SKM-1 (cell line): ENCODE data around the gene NXPE1.

Experiments used
- DNase-seq: peaks from one replicate; lab custom pipeline; 2025; ENCODE audit not compliant: unreplicated experiment; lab: John Stamatoyannopoulos, UW

The NXPE1 gene

GRCh38 chr11:114563077-114563476 is 3.4 kb upstream of the NXPE1 start:
- DNase-seq, result no peak

- no peak for DNase-seq
These were observed 2.7 kb upstream of the NXPE1 start for GRCh38 chr11:114562166-114562916.

- DNase-seq, result no peak
These were observed 3.5 kb downstream of the NXPE1 start for GRCh38 chr11:114556135-114556534.

GRCh38 chr11:114553642-114554041 is 6.0 kb downstream of the NXPE1 start:
- no peak for DNase-seq

- no peak for DNase-seq
These were observed 8.6 kb downstream of the NXPE1 start for GRCh38 chr11:114551060-114551459.

GRCh38 chr11:114525682-114526081 is 34.0 kb downstream of the NXPE1 start:
- no peak for DNase-seq

GRCh38 chr11:114524122-114524521 is 35.6 kb downstream of the NXPE1 start:
- DNase-seq, result no peak

- DNase-seq, result no peak
These were observed 36.9 kb downstream of the NXPE1 start for GRCh38 chr11:114522818-114523217.

- no peak for DNase-seq
These were observed 48.1 kb downstream of the NXPE1 start for GRCh38 chr11:114511538-114511937.

GRCh38 chr11:114511079-114511478 is 48.6 kb downstream of the NXPE1 start:
- DNase-seq, result no peak

GRCh38 chr11:114501901-114502300 is 57.8 kb downstream of the NXPE1 start:
- no peak for DNase-seq

GRCh38 chr11:114499756-114500155 is 59.9 kb downstream of the NXPE1 start:
- DNase-seq, result no peak

GRCh38 chr11:114496915-114497314 is 62.8 kb downstream of the NXPE1 start:
- DNase-seq, result no peak

- DNase-seq, result no peak
These were observed 75.8 kb downstream of the NXPE1 start for GRCh38 chr11:114483929-114484328.

- DNase-seq, result no peak
These were observed 77.6 kb downstream of the NXPE1 start for GRCh38 chr11:114482114-114482513.

GRCh38 chr11:114479331-114479730 is 80.3 kb downstream of the NXPE1 start:
- no peak for DNase-seq

GRCh38 chr11:114478768-114479167 is 80.9 kb downstream of the NXPE1 start:
- no peak for DNase-seq

GRCh38 chr11:114478001-114478410 is 81.7 kb downstream of the NXPE1 start:
- DNase-seq, result no peak

GRCh38 chr11:114472661-114473060 is 87.0 kb downstream of the NXPE1 start:
- DNase-seq, result no peak
